GM18508 (cell line): ENCODE measurements around the gene TMEM139.

ENCODE experiments used
- ATAC-seq: cut with Tn5 transposase; IDR thresholded peaks from one replicate; pipeline ENCODE4 v1.9.1; 2021; ENCODE audit warnings: moderate number of reproducible peaks; ENCODE audit not compliant: insufficient read depth, unreplicated experiment

Gene TMEM139

GRCh38 chr7:143321242-143321641 lies 36.5 kb downstream of the TMEM139 start:
- no peak for ATAC-seq

GRCh38 chr7:143321734-143322133 lies 37.0 kb downstream of the TMEM139 start:
- ATAC-seq, result no peak

GRCh38 chr7:143322760-143323633 lies 38.2 kb downstream of the TMEM139 start:
- no peak for ATAC-seq

GRCh38 chr7:143323653-143324052 lies 38.9 kb downstream of the TMEM139 start:
- ATAC-seq, result no peak

GRCh38 chr7:143325240-143325639 lies 40.5 kb downstream of the TMEM139 start:
- ATAC-seq, result no peak

- no peak for ATAC-seq
These were observed 43.1 kb downstream of the TMEM139 start for GRCh38 chr7:143327903-143328302.

- no peak for ATAC-seq
These were observed 44.9 kb downstream of the TMEM139 start for GRCh38 chr7:143329471-143330170.

- ATAC-seq, result no peak
These were observed 46.5 kb downstream of the TMEM139 start for GRCh38 chr7:143331179-143331801.

- ATAC-seq, result no peak
These were observed 49.5 kb downstream of the TMEM139 start for GRCh38 chr7:143334244-143334643.

GRCh38 chr7:143337216-143337615 lies 52.5 kb downstream of the TMEM139 start:
- ATAC-seq, result no peak
